GM12874 (cell line): ENCODE results near the gene LRRC4.

Experiments used
- CTCF ChIP-seq: IDR thresholded peaks from 2 replicates; pipeline ENCODE4 v1.5.1; 2011; ENCODE audit warnings: low read depth, mild to moderate bottlenecking, control low read depth, low read length, moderate library complexity; ENCODE audit not compliant: insufficient read depth

Gene LRRC4

GRCh38 chr7:128030654-128031611 lies at the start of gene LRRC4:
Gene LRRC4 (minus strand): TSS chr7:128031437. CDS start chr7:128030640, 797 bp downstream.
- TF ChIP-seq CTCF, result no peak

GRCh38 chr7:128080169-128080568 lies 48.9 kb upstream of the LRRC4 start:
- no peak for TF ChIP-seq CTCF

- TF ChIP-seq CTCF, result no peak
These were observed 47.1 kb upstream of the LRRC4 start for GRCh38 chr7:128078309-128078708.

- no peak for TF ChIP-seq CTCF
These were observed 45.6 kb upstream of the LRRC4 start for GRCh38 chr7:128076796-128077271.

- TF ChIP-seq CTCF, result no peak
These were observed 45.1 kb upstream of the LRRC4 start for GRCh38 chr7:128076196-128076795.

- TF ChIP-seq CTCF, result no peak
These were observed 44.2 kb upstream of the LRRC4 start for GRCh38 chr7:128075242-128076095.

GRCh38 chr7:128074736-128075135 lies 43.5 kb upstream of the LRRC4 start:
- no peak for TF ChIP-seq CTCF
